Esophagus squamous epithelium (tissue), 5 donors: ENCODE data around the gene ZNRF1. TPM values are rescaled to one million over a fixed set of nuclear protein-coding genes. Genes with fewer than 3 reads are reported as not detected.

Experiments
- DNase-seq: peaks from one replicate; lab custom pipeline; 2025; lab: John Stamatoyannopoulos, UW
- H3K27ac ChIP-seq, 4 donors: fragments of 200-600 bp; sonication (generic); one replicate each; pipeline ENCODE4 v1.5.1; 2016 to 2019; ENCODE audit warnings: mild to moderate bottlenecking in 1 of 4
- H3K27me3 ChIP-seq, 4 donors: fragments of 200-600 bp; sonication (generic); 1 replicate in 3 of 4; 2 replicates in 1 of 4; pipeline versions ENCODE4 v1.5.1 to v1.6.0; 2017 to 2021; ENCODE audit warnings: antibody characterized with exemption in 1 of 4
- H3K36me3 ChIP-seq, 3 donors: fragments of 200-600 bp; sonication (generic); one replicate each; pipeline ENCODE4 v1.5.1; 2016 to 2019
- H3K4me1 ChIP-seq, 3 donors: fragments of 200-600 bp; sonication (generic); one replicate each; pipeline ENCODE4 v1.5.1; 2017 to 2019
- H3K4me3 ChIP-seq, 4 donors: fragments of 200-600 bp; sonication (generic); 1 replicate in 3 of 4; 2 replicates in 1 of 4; pipeline ENCODE4 v1.5.1; 2016 to 2019; ENCODE audit warnings: mild to moderate bottlenecking in 2 of 4, moderate library complexity in 1 of 4
- H3K9me3 ChIP-seq, 3 donors: fragments of 200-600 bp; sonication (generic); one replicate each; pipeline ENCODE4 v1.5.1; 2016 to 2019
- POLR2A ChIP-seq, 4 donors: fragments of 450-650 bp; IDR thresholded peaks; one replicate each; pipeline ENCODE4 v1.6.1; 2017; ENCODE audit warnings: antibody characterized with exemption in 4 of 4, mild to moderate bottlenecking in 4 of 4, moderate library complexity in 3 of 4
- WGBS, 2 donors: methylation state at CpG; one replicate each; pipeline ENCODE4 v1.1.5; 2018; 5-methylcytosine and 5-hydroxymethylcytosine counted together
- intact Hi-C: fragments of 100-400 bp; cut with DNase I; formaldehyde crosslinking; loops from one replicate; pipeline ENCODE4 v1.15.0; 2022
- total RNA-seq, 4 donors: library from RNA; depleted of rRNA; stranded (reverse); fragments of >200 nt; gene quantifications; one replicate each; pipeline ENCODE4 v1.1.0, GENCODE V29; 2016
- TF ChIP-seq, protein P1 (sequence below), 6 experiments: fragments of 450-650 bp in 4 of 6; fragments of 200-600 bp in 2 of 6; sonication (generic) in 2 of 6; IDR thresholded peaks; one replicate each; pipeline ENCODE4 v1.5.1; 2016 to 2019; ENCODE audit warnings: antibody characterized with exemption in 6 of 6, mild to moderate bottlenecking in 4 of 6, moderate library complexity in 4 of 6
- donor health status: DM: yes; HTN: yes; CAD: no.

The ZNRF1 gene
- total RNA-seq, 4 donors from 2014 or later = 28.0 to 67.4 (median 33.5) TPM

DNA sequence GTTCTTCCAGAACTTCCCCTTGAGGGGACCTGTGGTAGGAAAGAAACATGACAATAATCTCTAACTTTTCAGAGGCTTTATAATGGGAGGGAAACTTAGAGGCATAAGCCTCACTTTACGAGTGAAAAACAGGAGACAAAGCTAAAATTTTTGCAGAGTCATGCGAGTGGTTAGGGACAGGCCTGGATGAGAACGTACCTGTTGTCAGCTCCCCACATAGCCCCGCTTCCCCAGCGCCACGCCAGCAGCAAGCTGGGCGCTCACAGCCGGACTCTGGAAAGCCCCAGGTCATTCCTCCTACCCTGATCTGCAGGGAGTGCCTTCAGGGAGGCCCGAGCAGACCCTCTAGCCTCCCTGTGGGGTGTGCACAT is 64.1 kb downstream of the ZNRF1 start:
- intact Hi-C loops = no loop called here
- WGBS, 2 donors = 44 to 62% methylated on average over 8 to 9 of the region's 9 CpGs
- DNase-seq = no peak
- peak overlapping the region; percentile 84 to 90 (median 86) for H3K27ac ChIP-seq
- H3K36me3 ChIP-seq = no peaks in the 10 kb centered on the region
- no peaks in the 10 kb centered on the region for H3K27me3 ChIP-seq
- no peak for TF ChIP-seq POLR2A (IDR thresholded peaks at IDR 0.05)
- TF ChIP-seq, protein P1, sequence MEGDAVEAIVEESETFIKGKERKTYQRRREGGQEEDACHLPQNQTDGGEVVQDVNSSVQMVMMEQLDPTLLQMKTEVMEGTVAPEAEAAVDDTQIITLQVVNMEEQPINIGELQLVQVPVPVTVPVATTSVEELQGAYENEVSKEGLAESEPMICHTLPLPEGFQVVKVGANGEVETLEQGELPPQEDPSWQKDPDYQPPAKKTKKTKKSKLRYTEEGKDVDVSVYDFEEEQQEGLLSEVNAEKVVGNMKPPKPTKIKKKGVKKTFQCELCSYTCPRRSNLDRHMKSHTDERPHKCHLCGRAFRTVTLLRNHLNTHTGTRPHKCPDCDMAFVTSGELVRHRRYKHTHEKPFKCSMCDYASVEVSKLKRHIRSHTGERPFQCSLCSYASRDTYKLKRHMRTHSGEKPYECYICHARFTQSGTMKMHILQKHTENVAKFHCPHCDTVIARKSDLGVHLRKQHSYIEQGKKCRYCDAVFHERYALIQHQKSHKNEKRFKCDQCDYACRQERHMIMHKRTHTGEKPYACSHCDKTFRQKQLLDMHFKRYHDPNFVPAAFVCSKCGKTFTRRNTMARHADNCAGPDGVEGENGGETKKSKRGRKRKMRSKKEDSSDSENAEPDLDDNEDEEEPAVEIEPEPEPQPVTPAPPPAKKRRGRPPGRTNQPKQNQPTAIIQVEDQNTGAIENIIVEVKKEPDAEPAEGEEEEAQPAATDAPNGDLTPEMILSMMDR (IDR thresholded peaks at IDR 0.05) = no peak
- H3K4me1 ChIP-seq = peaks cover 38 to 86% (median 51%) of the 10 kb centered on the region in 3 donors
- no peak overlapping the region for H3K4me3 ChIP-seq
- H3K9me3 ChIP-seq = no peaks in the 10 kb centered on the region

- H3K27me3 ChIP-seq = no peaks in the 10 kb centered on the region
- no peaks in the 10 kb centered on the region for H3K36me3 ChIP-seq
- peaks cover 38 to 84% (median 51%) of the 10 kb centered on the region in 3 donors for H3K4me1 ChIP-seq
- no peak for TF ChIP-seq POLR2A (IDR thresholded peaks at IDR 0.05)
- TF ChIP-seq, protein P1 (IDR thresholded peaks at IDR 0.05) = no peak
- no peak overlapping the region for H3K4me3 ChIP-seq
- WGBS, 2 donors = 81 to 83% methylated on average over 7 to 8 of the region's 8 CpGs
- intact Hi-C loops = no loop called here
- H3K9me3 ChIP-seq = no peaks in the 10 kb centered on the region
- H3K27ac ChIP-seq = peak overlapping the region; percentile 84 to 90 (median 86)
- no peak for DNase-seq
These were observed 64.8 kb downstream of the ZNRF1 start for GRCh38 chr16:75063549-75064088.

DNA sequence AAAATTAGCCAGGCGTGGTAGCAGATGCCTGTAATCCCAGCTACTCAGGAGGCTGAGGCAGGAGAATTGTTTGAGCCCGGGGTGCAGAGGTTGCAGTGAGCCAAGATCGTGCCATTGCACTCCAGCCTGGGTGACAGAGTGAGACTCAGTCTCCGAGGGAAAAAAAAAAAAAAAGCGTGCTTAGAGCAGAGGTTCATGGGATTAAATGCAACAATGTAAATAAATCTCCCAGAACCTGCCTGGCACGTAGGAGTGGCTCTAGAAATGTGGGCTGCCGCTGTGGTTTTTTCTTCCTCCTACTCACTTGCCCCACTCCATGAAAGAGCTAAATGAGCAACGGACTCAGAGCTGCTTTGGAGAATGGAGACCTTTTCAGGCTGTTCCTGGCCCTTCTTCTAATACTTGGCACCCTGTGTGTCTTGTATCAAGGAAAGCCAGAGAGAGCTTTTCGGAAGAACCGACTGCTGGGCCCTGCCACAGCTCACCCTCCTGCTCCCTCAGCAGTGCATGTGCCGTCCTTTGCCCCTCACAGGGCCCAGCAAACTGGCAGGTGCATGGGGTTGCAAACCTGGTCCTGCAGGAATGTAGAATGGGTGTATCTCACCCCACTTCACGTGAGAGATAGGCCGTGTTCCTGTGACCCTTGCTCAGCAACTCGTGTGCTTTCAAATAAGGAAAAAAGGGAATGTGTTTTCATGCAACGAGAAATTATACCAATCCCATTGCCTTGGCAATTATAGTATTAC is 65.8 kb downstream of the ZNRF1 start:
- Histone ChIP-seq H3K27ac (peak overlapping the region; percentile 84 to 90 (median 86)), H3K36me3 (no peaks in the 10 kb centered on the region), H3K9me3 (no peaks in the 10 kb centered on the region), H3K4me1 (peaks cover 38 to 79% (median 51%) of the 10 kb centered on the region in 3 donors), H3K4me3 (peak overlapping the region in 3 of 4 donors; percentile 21 to 35 (median 26)), H3K27me3 (no peaks in the 10 kb centered on the region)
- no peak for DNase-seq
- no peak for TF ChIP-seq POLR2A (IDR thresholded peaks at IDR 0.05)
- TF ChIP-seq, protein P1 (IDR thresholded peaks at IDR 0.05) = no peak
- WGBS, 2 donors = 24 to 44% methylated on average over 9 to 10 of the region's 15 CpGs
- intact Hi-C loops = no loop called here

DNA sequence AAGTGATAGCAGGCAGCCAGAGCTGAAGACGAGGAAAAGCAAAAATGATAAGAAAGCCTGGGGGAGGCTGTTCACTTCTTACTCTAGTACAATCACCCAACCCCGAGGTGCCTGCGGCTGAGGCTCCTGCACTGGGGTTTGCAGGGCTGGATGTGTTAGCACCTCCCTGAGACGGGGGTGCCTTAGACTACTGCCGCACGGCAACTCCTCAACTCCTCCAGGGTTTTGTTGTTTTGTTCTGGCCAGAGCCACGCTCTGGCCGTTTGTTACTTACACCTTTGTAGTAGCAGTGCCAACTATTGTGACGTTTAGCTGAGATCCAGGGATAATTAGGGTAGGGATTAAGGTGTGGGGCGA is 66.3 kb downstream of the ZNRF1 start:
- peaks cover 38 to 83% (median 53%) of the 10 kb centered on the region in 3 donors for H3K4me1 ChIP-seq
- intact Hi-C loops = no loop called here

More for the DNA sequence above, 66.3 kb downstream of the ZNRF1 start:
- peak overlapping the region; percentile 84 to 90 (median 86) for H3K27ac ChIP-seq
- no peaks in the 10 kb centered on the region for H3K36me3 ChIP-seq
- WGBS, 2 donors = 22 to 23% methylated on average over 10 of the region's 10 CpGs
- H3K9me3 ChIP-seq = no peaks in the 10 kb centered on the region
- DNase-seq = no peak
- no peak for TF ChIP-seq POLR2A (IDR thresholded peaks at IDR 0.05)
- TF ChIP-seq, protein P1 (IDR thresholded peaks at IDR 0.05) = no peak
- H3K27me3 ChIP-seq = no peaks in the 10 kb centered on the region
- peak overlapping the region in 3 of 4 donors; percentile 21 to 35 (median 26) for H3K4me3 ChIP-seq
